ENCODE measurements around the gene DEFB132. TPM values are rescaled to one million over a fixed set of nuclear protein-coding genes. Genes with fewer than 3 reads are reported as not detected.

DEFB132 gene
- total and polyA plus RNA-seq, 2 donors (not counting 3 experiments of a cell fraction or from before 2014, with no cell fraction given) = not detected

DNA sequence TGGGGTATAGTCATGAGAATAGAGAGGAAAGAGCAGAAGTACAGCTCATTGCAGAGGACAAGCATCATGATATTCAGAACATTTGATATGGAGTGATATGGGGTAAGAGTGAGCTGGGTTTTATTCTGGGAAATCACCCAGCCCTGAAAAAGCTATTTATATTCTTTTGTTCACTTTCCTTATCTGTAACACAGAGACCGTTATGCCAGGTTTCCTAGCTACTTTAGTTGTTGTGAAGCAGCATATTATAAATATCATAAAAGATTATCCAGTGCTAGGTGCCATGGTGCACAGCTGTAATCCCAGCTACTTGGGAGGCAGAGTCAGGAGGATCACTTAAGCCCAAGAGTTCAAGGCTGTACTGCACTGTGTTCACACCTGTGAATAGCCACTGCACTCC is 40.3 kb upstream of the DEFB132 start:
- TF ChIP-seq, protein P1, sequence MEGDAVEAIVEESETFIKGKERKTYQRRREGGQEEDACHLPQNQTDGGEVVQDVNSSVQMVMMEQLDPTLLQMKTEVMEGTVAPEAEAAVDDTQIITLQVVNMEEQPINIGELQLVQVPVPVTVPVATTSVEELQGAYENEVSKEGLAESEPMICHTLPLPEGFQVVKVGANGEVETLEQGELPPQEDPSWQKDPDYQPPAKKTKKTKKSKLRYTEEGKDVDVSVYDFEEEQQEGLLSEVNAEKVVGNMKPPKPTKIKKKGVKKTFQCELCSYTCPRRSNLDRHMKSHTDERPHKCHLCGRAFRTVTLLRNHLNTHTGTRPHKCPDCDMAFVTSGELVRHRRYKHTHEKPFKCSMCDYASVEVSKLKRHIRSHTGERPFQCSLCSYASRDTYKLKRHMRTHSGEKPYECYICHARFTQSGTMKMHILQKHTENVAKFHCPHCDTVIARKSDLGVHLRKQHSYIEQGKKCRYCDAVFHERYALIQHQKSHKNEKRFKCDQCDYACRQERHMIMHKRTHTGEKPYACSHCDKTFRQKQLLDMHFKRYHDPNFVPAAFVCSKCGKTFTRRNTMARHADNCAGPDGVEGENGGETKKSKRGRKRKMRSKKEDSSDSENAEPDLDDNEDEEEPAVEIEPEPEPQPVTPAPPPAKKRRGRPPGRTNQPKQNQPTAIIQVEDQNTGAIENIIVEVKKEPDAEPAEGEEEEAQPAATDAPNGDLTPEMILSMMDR (IDR thresholded peaks at IDR 0.05; ENCODE audit: extremely low read depth in 1 of 2, insufficient read depth in 1 of 2, low read depth in 1 of 2, low read length in 2 of 2) = no peak
- TF ChIP-seq FOS (IDR thresholded peaks at IDR 0.05; ENCODE audit: borderline replicate concordance, insufficient read depth, low read length) (no peak), EZH2 (IDR thresholded peaks at IDR 0.05; ENCODE audit: borderline replicate concordance, low read depth, low read length, severe bottlenecking) (no peak), MYC (IDR thresholded peaks at IDR 0.05; ENCODE audit: low read depth, low read length) (no peak), GATA2 (IDR thresholded peaks at IDR 0.05; ENCODE audit: insufficient read depth, insufficient read length, low read depth, low read length) (no peak), JUN (IDR thresholded peaks at IDR 0.05; ENCODE audit: borderline replicate concordance, insufficient read depth, insufficient read length, low read depth) (no peak), POLR2AphosphoS5 (IDR thresholded peaks at IDR 0.05; ENCODE audit: insufficient read depth, low read depth, low read length) (no peak), POLR2A (IDR thresholded peaks at IDR 0.05; ENCODE audit: low read depth, low read length) (no peak)
- TF ChIP-seq, protein P2, sequence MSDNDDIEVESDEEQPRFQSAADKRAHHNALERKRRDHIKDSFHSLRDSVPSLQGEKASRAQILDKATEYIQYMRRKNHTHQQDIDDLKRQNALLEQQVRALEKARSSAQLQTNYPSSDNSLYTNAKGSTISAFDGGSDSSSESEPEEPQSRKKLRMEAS (IDR thresholded peaks at IDR 0.05; ENCODE audit: insufficient read depth, insufficient read length) = no peak
- Histone ChIP-seq H2AFZ (ENCODE audit: low read depth, low read length) (no peak overlapping the region), H3K9me1 (replicated peaks; ENCODE audit: control insufficient read depth, extremely low read depth, insufficient read depth, low read length) (no peaks in the 10 kb centered on the region), H4K20me1 (replicated peaks; ENCODE audit: control insufficient read depth, extremely low read depth, insufficient read depth, low read length) (no peaks in the 10 kb centered on the region), H3K4me3 (replicated peaks in 1 of 3; ENCODE audit: insufficient read depth in 1 of 3, low read depth in 1 of 3, low read length in 3 of 3) (no peak overlapping the region), H3K4me2 (ENCODE audit: insufficient read depth, low read length) (no peak overlapping the region), H3K27ac (ENCODE audit: insufficient read depth, low read depth, low read length) (no peak overlapping the region), H3K9me3 (replicated peaks; ENCODE audit: control insufficient read depth, insufficient read depth, low read length) (no peaks in the 10 kb centered on the region), H3K27me3 (ENCODE audit: control insufficient read depth in 2 of 2, insufficient read depth in 2 of 2, low read length in 2 of 2) (peaks cover 6 to 19% of the 10 kb centered on the region in 2 experiments), H3K9ac (replicated peaks; ENCODE audit: extremely low read depth, insufficient read depth, low read length) (no peak overlapping the region), H3K4me1 (ENCODE audit: control insufficient read depth, extremely low read depth, insufficient read depth, low read length) (no peaks in the 10 kb centered on the region), H3K79me2 (ENCODE audit: control insufficient read depth, insufficient read depth, low read length) (no peaks in the 10 kb centered on the region), H3K36me3 (ENCODE audit: control insufficient read depth in 2 of 2, extremely low read depth in 1 of 2, insufficient read depth in 2 of 2, low read length in 2 of 2) (no peaks in the 10 kb centered on the region)
- no peak for FAIRE-seq
- ChIA-PET POLR2A (no interaction called here), CTCF (interaction anchor here (0.6 to 1.1 kb wide), 3 partner anchors 10 to 815 kb away, joined by 3 to 4 read pairs (median 3); no protein-coding TSS in a partner anchor)
- no peak for DNase-seq (ENCODE audit: low read depth, low spot score)
- no TSS peak for BruUV-seq (replicated peaks)
- intact Hi-C loops (cut with micrococcal nuclease) = no loop called here
- dilution Hi-C loops (cut with MboI; ENCODE audit: extremely low pct_ligation_motif_present, low sequenced_read_pairs) = no loop called here

Data from endothelial cell of umbilical vein (primary cell).